GM20431 (cell line): ENCODE data around the gene IL34.

Experiments
- in situ Hi-C: fragments of 300-500 bp; cut with MseI, MboI; formaldehyde crosslinking; loops from one replicate; pipeline ENCODE4 v1.15.0; 2020; ENCODE audit warnings: low sequenced_read_pairs; ENCODE audit not compliant: unreplicated experiment

Gene IL34

DNA sequence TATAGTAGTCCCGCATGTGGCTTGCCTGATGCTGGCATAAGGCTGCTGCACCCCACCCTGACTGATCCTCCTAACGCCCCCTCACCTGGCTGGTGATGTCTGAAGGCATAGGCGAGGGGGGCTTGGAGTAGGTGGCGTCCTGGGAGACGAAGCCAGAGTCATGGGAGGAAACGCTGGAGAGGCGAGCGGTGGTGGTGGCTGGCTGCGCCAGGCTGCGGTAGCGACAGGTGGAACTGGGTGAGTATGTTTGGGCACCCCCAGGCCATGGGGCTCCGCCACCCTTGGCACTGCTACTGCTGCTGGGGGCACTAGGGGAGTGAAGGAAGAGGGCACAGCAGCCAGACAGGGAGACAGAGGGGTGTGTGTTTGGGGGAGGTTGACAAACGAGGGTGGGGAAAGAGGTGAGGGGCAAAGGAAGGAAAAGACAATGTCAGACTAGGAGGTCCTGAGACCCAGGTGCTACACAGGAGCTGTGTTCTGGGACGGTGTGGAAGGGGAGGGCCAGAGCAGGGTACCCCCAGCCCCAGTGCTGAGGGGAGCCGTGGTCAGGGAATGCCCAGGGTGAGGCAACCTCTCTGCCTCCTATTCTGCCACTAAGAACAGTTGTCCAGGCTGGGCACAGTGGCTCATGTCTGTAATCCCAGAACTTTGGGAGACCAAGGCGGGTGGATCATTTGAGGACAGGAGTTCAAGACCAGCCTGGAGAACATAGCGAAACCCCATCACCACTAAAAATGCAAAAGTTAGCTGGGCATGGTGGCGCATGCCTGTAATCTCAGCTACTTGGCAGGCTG is 28.1 kb downstream of the IL34 start:
- in situ Hi-C loops = no loop called here

DNA sequence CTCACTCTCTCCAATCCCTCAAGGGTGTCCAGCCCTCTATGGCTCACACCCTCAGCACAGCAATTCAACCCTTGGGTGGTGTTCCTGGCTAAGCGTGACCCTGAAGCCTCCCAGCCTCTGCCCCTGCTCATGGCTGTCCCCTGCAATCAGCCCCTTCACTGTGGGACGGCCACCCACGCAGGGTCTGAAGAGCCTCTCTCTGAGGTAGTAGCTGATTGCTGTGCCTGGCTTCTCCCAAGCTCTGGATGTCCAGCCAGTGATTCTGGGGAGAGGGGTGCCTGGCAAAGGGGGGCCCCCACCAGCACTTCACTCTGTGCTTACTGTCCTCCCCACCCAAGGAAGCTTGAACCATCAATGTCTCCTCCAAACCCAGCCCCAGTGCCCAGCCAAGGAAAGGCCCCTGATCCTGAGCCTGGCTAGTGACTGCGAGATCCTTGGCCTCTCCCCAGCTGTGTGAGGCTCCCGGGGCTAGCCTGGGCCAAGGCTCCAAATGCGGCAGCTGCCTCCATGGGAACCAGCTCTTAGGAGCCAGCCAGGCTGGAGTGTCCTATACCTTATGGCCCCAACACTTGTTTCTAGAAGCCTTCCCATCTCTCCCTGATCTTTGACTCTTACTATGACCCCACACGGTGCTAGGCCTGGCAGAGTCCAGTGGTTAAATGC is 29.6 kb downstream of the IL34 start:
- in situ Hi-C loops = no loop called here

DNA sequence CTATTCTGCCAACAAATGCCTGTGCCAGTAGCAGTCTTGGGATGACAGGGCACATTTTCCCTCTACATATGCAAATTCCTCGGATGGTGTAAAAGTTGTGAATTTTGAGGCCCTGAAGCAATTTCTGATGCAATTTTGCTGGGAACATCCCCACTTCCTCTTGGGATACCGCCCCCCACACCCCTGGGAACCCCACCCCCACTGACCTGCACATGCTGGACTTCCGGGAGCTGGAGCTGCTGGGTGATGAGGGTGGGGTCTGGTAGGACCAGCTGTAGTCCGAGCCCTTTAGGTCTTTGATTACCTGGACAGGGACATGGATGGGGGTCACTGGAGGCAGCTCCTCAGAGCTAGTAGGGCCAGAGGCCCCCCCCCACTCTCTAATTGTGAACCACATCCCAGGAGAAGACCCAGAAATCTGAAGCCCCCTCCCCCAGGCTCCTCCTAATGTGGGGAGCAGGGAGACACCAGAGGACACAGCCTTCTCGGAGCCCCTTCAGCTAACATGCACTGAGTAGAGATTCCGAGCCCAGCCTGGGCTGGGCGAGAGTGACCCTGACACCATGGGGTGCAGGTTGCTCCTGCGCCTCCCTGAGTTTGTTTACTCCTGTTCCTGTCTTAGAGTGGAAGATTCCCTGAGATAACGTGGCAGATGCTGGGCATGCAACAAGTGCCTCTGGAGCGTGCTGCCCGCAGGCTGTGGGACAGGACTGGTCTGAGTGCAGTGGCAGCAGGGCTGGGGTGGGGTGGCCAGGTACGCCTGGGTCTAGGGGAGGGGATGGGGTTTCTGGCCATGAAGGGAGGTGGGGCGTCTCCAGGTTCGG is 30.5 kb downstream of the IL34 start:
- in situ Hi-C loops = no loop called here

DNA sequence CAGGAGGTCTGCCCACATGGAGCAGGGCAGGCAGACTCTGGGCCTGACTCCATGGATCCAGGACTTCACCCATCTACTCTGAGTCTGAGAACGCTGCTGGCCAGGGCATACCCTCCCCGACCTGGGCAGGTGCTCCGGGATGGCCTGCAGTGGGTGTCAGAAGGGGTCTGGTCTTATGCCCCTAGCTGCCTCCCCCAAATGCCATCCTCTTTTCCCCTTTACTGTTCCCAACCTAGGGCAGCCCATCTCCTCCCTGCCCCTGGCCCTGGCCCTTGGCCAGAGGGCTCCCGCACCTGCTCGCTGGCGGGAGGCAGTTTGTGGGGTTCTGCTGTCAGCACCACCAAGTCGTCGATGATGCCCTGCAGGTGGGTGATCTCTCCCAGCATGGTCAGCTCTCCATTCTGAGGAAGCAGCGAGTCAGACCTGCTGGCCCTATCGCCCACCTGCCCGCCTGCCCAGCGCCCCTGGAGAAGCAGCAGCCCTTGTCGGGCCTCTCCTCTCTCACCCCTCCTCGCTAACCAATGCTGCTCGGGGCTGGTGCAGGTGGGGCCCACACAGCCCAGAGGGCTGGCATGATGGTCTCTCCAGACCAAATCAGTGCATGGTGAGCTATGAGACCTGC is 31.3 kb downstream of the IL34 start:
- in situ Hi-C loops = no loop called here

DNA sequence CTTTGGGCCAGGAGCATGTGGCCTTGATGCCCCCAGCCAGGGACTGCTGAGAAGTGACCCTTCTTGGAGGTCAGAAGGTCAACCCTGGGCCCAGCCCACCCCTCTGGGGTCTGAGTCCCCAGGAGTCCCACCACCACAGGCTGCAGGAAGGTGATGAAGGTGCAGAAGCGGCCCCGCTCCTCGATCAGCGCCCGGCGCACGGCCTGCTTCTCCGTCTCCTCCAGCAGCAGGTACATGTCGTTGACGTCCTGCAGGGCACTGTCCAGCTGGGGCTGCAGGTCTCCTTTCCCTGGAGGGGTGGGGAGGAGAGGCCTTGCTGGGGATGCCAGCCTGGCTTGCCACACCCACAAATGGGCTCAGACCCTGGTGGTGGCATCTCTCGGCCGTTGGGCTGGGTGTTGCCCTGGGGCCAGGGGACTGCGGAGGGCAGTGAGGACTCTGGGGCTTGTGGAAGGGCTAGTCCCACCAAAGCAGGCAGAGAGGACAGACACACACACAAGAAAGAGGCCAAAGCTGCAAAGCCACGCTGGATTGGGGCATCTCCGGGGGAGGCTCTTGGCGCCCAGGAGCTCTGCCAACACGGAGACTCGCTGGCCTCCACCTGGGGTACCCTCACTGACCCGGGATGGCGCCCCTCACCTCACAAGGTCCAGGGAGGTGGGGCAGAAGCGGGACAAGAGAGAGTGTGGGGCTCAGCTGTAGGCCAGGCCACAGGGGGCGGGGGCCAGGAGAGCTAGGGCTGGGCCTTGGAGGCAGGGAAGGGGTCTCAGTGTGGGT is 31.9 kb downstream of the IL34 start:
- in situ Hi-C loops = no loop called here

DNA sequence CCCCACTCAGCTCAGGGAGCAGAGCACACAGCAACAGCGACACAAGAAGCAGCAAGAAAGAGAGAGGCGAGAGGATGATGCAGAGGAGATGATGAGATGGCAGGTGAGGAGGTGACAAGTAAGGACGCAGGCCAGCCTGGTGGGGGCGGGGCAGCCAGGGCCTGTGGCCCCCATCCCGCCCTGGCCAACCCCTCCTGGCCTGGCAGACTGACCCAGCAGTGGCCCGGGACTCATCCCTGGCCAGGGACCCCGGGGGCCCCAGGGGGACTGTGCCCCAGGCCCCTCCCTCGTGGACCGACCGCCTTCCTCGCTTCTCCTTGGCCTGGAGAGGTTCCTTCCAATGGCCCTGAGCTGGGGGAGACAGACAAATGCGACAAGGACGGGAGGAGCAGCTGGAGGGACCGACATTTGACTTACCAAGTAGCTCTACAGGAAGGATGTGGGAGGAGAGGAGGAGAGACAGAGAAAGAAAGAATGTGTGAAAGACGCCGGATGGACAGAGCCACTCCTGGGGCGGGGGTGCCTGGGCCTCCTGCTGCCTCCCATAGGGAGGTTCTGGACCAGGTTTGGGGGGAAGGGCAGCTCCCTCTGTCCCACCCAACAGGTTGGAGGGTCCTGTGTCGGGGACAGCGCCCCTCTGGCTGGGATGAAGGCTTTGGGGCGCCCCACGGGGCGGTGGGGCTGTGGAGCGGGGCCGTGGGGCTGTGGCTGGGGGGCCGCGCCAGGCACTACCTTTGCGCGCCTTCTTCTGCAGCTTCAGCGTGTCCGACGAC is 32.7 kb downstream of the IL34 start:
- in situ Hi-C loops = no loop called here

DNA sequence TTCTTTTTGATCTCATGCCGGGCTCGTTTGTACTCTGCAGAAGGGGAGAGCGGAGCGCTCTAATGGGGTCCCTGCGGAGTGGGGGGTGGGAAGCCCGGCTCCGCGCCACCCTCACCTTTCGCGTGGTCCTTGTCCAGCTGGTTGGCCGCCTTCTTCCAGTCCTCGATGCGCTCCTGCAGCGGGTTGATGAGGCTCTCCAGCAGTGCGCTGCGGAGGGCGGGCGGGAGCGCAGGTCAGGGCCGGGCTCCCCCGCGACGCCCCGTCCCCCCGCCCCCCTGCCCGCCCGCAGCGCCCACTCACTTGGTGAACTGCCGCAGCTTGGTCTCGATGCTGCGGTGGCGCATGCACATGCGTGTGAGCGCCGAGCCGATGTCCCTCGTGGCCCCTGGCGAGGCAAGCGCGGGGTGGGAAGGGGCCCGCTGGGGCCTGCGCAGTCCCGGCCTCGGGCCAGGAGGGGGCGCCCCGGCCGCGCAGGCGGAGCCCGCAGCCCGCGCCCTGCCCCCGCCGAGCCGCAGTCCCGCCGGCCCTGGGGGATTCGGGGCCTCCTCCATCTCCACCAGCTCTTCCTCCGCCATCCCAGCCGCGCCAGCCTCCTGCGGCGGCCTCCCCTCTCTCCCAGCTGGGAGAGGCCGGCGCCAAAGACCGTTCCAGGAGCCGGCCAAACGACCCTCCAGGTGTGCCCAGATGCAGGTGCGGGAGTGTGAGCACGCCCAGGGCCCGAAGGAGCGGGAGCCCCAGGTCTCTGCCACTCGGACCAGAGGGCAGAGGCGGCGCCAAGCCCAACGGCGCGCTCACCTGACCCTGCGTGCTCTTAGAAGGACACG is 33.5 kb downstream of the IL34 start:
- in situ Hi-C loops = loop anchor here (10.0 kb wide), 1 partner anchor 95 kb away; no protein-coding TSS in a partner anchor

DNA sequence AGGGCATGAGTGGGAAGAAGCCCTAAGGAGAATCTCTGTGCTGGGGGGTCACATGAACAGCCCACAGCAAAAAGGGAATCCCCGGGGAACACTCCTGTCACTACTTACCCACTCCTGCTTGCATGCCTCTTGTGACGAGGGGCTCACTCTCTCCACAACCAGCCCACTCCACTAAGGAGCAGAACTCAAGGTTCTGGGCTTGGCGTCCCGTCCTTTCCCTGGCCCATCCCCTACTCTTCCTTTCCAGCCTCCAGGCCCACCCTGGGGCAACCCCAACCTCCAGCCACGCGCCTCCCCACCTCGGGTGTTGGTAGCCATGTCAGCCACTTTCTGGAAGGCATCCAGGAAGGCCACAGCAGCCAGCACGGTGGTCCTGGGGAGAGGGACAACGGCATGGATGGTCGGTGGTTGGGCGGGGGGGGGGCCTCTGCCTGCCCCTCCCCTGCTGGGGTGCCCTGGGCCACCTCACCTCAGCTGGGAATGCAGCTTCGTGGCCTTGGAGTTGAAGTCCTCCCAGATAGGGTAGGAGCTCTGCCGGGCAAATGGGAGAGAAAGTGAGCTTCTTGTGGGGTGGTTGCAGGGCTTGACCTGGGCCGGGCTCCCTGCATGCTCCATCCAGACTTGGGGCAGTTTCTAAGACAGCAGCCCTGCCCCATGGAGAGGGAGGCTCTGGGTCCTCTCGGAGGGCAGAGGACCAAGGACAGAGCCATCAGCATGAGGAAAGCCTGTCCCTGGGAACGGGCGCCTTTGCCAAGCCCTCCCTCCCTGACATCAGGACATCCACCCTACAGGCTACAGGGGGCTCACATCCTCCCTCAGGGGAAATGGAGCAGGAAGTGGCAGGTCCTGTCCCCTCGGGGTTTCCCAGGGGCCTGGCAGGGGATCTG is 34.4 kb downstream of the IL34 start:
- in situ Hi-C loops = loop anchor here (10.0 kb wide), 1 partner anchor 94 kb away; no protein-coding TSS in a partner anchor

DNA sequence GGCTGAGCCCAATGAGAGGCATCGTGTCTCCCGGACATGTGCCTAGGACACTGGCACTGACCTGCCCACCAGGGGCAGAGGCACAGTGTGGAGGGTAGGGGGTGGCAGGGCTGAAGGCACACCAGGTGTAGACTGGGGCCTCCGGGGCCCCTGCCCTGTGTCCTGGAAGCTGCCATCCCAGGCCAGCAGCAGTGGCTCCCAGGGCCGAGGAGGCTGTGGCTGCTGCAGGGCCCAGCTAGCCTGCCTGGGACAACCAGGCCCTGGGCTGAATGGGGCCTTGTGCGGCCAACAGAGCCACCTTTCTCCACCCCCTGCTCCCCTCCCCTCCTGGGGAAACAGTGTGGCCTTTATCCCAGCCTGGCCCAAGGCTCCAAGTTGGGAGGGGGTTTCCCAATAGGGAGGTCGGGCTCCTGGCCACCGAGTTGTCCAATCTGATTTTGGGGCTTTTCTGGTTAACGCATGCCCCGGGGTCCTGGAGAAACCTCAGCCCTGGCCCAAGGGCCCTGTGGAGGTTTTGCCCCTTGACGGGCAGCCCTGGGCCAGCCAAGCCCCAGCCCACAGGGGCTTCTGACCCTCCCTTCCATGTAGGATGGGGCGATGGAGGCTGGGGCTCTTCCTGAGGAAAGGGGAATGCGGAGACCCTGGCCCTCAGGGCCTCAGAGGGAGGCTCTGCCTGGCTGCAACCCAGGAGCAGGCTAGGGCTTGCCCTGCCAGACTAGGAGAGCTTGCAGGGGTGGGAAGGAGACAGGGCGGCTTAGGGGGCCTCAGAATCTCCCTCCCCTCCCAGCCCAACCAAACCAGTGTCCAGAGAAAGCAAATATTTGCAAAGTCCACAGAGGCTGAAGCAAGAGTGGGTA is 35.3 kb downstream of the IL34 start:
- in situ Hi-C loops = loop anchor here (10.0 kb wide), 1 partner anchor 93 kb away; no protein-coding TSS in a partner anchor

DNA sequence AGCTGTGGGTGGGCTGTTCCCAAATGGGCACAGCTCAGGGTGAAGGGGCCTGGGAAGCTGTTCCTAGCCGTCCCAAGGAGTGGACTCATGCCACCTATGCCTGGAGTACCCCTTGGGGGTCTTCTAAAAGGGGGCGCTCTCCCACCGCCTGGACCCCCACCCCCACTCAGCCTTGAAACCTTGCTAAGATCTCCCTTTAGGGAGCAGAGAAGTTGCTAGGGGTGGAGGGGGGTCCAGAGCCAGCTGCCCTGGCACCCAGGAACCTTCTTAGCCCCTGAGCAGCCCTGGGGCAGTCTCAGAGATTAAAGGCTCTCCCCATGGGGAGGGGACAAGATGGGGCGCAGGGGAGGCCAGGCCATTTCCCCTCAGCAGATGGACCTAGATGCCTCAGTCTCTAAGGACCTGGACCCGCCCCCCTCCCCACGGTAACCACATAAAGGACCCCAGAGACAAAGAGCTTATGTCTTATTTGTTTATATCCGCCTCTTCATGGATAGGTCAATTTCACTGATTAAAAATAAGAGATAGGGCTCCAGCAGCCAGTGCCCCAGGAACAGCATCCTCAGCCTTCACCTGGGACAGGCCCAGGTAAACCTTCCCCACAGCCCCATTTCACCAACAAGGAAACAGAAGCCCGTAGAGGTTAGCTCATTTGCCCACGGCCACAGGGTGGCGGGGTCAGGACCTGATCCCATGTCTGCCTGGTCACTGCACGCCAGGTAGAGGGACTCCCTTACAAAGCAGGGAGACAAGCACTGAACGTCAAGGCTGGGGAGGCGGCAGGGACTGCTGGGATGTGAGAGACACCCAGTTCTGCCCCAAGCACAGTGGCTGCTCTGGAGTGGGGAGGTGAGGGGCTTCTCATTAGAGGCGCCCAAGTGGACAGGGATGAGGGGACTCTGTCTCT is 36.1 kb downstream of the IL34 start:
- in situ Hi-C loops = loop anchor here (10.0 kb wide), 1 partner anchor 92 kb away; no protein-coding TSS in a partner anchor

DNA sequence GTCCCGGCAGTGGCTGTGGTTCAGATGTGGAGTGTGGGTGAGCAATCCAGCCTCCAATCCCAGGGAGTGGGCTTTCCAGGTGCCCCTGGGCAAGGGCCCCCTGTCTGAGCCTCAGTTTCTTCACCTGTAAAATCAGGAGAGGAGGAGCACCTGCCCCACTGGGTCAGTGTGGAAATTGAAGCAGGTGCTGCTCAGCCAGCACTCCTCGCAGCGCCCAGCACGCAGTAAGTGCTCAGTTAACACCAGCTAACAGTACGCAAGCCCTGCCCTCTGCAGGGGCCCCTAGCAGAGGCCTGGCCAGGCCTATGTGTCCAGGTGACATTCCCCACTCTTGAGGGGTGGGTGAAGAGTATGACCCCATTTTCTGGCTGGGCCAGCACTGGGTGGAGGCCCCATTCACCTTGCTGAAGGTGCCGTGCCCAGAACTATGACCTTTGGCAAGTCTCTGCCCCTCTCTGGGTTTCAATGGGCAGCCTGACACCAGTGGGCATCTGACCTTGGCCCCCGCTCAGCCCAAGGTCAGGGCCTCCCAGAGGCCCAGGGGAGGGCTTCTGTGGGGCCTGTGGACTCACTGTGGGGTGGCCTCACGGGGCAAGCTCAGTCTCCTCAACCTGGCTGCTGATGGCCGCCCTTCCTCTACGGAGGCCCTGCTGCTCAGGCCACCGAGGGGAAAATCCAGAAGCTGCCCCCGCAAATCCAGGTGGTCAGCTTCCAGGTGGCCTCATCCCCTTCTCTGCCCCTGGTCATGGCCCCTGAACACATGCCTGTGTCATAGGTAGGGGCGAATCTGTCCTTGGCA is 37.0 kb downstream of the IL34 start:
- in situ Hi-C loops = loop anchor here (10.0 kb wide), 1 partner anchor 91 kb away; no protein-coding TSS in a partner anchor

DNA sequence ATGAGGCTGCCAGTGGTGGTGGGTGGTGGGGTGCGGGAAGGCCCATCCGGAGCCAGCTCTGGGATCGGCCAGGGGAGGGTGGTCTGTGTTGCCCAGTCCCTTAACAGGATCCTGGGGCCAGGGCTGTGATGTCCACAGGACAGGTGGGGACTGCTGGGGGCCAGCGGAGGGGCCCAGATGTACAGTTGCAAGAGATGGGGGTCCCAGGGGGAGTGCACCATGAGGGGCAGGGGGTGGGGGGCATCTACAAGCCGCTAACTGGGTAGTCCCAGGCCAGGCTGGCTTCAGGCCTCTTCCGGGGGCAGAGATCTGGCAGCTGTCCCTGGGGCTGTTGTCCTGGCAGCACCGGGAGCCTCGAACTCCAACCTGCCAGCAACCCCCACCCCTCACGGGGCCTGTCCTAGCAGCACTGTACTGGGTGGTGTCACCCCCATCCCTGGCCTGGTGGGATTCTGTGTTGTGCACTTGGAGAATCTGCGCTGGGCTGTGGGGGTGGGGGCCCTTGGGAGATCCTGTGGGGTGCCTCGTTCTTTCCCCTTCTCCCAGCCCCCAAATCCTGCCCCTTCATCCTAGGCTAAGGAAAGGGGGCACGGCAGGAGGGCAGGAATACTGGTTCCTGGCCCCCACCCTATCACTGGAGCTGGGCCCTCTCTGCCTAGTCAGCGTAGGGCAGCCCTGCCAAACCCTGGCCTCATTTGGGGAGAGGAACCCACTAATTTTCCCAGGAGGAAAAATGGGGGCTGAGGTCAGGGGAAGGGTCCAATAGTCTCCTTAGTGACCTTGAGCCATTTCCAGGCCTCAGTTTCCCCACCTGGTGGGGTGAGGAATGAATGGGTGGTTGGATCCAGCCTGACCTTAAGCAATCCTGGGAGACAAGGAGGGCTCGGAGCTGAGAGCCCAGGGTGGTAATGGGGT is 38.0 kb downstream of the IL34 start:
- in situ Hi-C loops = loop anchor here (10.0 kb wide), 1 partner anchor 90 kb away; no protein-coding TSS in a partner anchor
